ENCODE data around the gene NBPF14.
"Not testable (repeated sequence)": the region's sequence is repeated elsewhere in the genome, so short reads cannot be mapped to it uniquely, and the experiment has no call there.

- not testable (repeated sequence) for TF ChIP-seq POLR2A, POLR2AphosphoS5 (IDR thresholded peaks at IDR 0.05; ENCODE audit: low read depth, low read length)
These were observed at the start of gene NBPF14 for GRCh38 chr1:148595911-148596310.
